GM12878 (cell line): ENCODE measurements around the gene CAMKK2. TPM values are rescaled to one million over a fixed set of nuclear protein-coding genes. Genes with fewer than 3 reads are reported as not detected.

Experiments
- polyA plus RNA-seq, 11 experiments: library from polyadenylated mRNA; depleted of rRNA in 4 of 11; unstranded in 6 of 11; stranded (reverse) in 5 of 11; fragments of >200 nt; fragmentation: Nextera tagmentation in 4 of 11; fragmentation: Illumina TruSeq in 1 of 11; extraction: Ambion mirVana in 4 of 11; extraction: Trizol in 1 of 11; gene quantifications; 1 replicate in 1 of 11; 2 replicates in 10 of 11; pipeline versions ENCODE4 v1.2.1 to v1.2.3, GENCODE V29; 2011 to 2016; ENCODE audit warnings: inconsistent platforms in 2 of 11, missing spikeins in 2 of 11, low read depth in 1 of 11
- total RNA-seq, 4 experiments: library from RNA; depleted of rRNA in 3 of 4; stranded (reverse); fragments of >200 nt in 3 of 4; fragmentation: Illumina TruSeq in 1 of 4; extraction: Trizol in 1 of 4; gene quantifications; 2 replicates each; pipeline versions ENCODE4 v1.2.1 to v1.2.3, GENCODE V29; 2013 to 2021

Gene CAMKK2
- total and polyA plus RNA-seq, 10 of the 15 experiments (the other 5 are each of a cell fraction or from before 2014, with no cell fraction given), result 5.2 to 40.6 (median 26.6) TPM

Other genes with a start within 250 kb of the CAMKK2 start
- gene P2RX7, start 163.8 kb downstream of the CAMKK2 start, total RNA-seq (2014; rRNA removed), result 1.5 and 2.2 TPM in 2 replicates
- 1.7 and 1.8 TPM in 2 replicates for gene P2RX7, start 163.8 kb downstream of the CAMKK2 start, total RNA-seq (2014; rRNA removed; fragmentation: Illumina TruSeq; extraction: Trizol)
- gene P2RX7, start 163.8 kb downstream of the CAMKK2 start, total RNA-seq (2021), result 1.5 and 2.2 TPM in 2 replicates
- 1.7 and 2.2 TPM in 2 replicates for gene P2RX7, start 163.8 kb downstream of the CAMKK2 start, polyA plus RNA-seq (2011; rRNA removed)
- gene P2RX7, start 163.8 kb downstream of the CAMKK2 start, polyA plus RNA-seq (2014; fragmentation: Illumina TruSeq; extraction: Trizol), result 2.6 and 2.7 TPM in 2 replicates
- 1 to 10 TPM in 1 of 2 experiments, under 1 TPM in 1; 0.99 to 1.2 TPM for gene P2RX7, start 163.8 kb downstream of the CAMKK2 start, polyA plus RNA-seq (2014; fragmentation: Nextera tagmentation; extraction: Ambion mirVana)
- 1.4 and 1.5 TPM in 2 replicates for gene P2RX7, start 163.8 kb downstream of the CAMKK2 start, polyA plus RNA-seq (2014; rRNA removed)
- gene P2RX7, start 163.8 kb downstream of the CAMKK2 start, polyA plus RNA-seq (2016; fragmentation: Nextera tagmentation; extraction: Ambion mirVana), result 1 to 10 TPM in 1 of 2 experiments, under 1 TPM in 1; 0.74 to 1.2 TPM
- gene P2RX4, start 86.6 kb downstream of the CAMKK2 start, total RNA-seq (2014; rRNA removed), result 25.3 and 28.0 TPM in 2 replicates
- gene P2RX4, start 86.6 kb downstream of the CAMKK2 start, total RNA-seq (2014; rRNA removed; fragmentation: Illumina TruSeq; extraction: Trizol), result 15.3 and 17.3 TPM in 2 replicates
- gene P2RX4, start 86.6 kb downstream of the CAMKK2 start, total RNA-seq (2021), result 17.0 and 18.6 TPM in 2 replicates
- gene P2RX4, start 86.6 kb downstream of the CAMKK2 start, polyA plus RNA-seq (2011; rRNA removed), result 35.2 and 43.4 TPM in 2 replicates
- gene P2RX4, start 86.6 kb downstream of the CAMKK2 start, polyA plus RNA-seq (2014; fragmentation: Illumina TruSeq; extraction: Trizol), result 10.4 and 16.2 TPM in 2 replicates
- 10 to 100 TPM in 1 of 2 experiments, 1 to 10 TPM in 1; 9.0 to 11.3 TPM for gene P2RX4, start 86.6 kb downstream of the CAMKK2 start, polyA plus RNA-seq (2014; fragmentation: Nextera tagmentation; extraction: Ambion mirVana)
- 28.4 and 31.7 TPM in 2 replicates for gene P2RX4, start 86.6 kb downstream of the CAMKK2 start, polyA plus RNA-seq (2014; rRNA removed)
- gene P2RX4, start 86.6 kb downstream of the CAMKK2 start, polyA plus RNA-seq (2016; fragmentation: Nextera tagmentation; extraction: Ambion mirVana), result 10 to 100 TPM; 22.4 to 27.4 TPM
- gene ANAPC5, start 55.7 kb upstream of the CAMKK2 start, total RNA-seq (2014; rRNA removed), result 166 and 180 TPM in 2 replicates
- 139 and 144 TPM in 2 replicates for gene ANAPC5, start 55.7 kb upstream of the CAMKK2 start, total RNA-seq (2014; rRNA removed; fragmentation: Illumina TruSeq; extraction: Trizol)
- 114 and 132 TPM in 2 replicates for gene ANAPC5, start 55.7 kb upstream of the CAMKK2 start, total RNA-seq (2021)
- 205 and 226 TPM in 2 replicates for gene ANAPC5, start 55.7 kb upstream of the CAMKK2 start, polyA plus RNA-seq (2011; rRNA removed)
- gene ANAPC5, start 55.7 kb upstream of the CAMKK2 start, polyA plus RNA-seq (2014; fragmentation: Illumina TruSeq; extraction: Trizol), result 167 and 199 TPM in 2 replicates
- 100 to 1,000 TPM; 102 to 142 TPM for gene ANAPC5, start 55.7 kb upstream of the CAMKK2 start, polyA plus RNA-seq (2014; fragmentation: Nextera tagmentation; extraction: Ambion mirVana)
- 165 TPM in 2 replicates for gene ANAPC5, start 55.7 kb upstream of the CAMKK2 start, polyA plus RNA-seq (2014; rRNA removed)
- gene ANAPC5, start 55.7 kb upstream of the CAMKK2 start, polyA plus RNA-seq (2016; fragmentation: Nextera tagmentation; extraction: Ambion mirVana), result 100 to 1,000 TPM; 219 to 227 TPM
- gene RNF34, start 103.4 kb upstream of the CAMKK2 start, total RNA-seq (2014; rRNA removed), result 199 and 205 TPM in 2 replicates
- gene RNF34, start 103.4 kb upstream of the CAMKK2 start, total RNA-seq (2014; rRNA removed; fragmentation: Illumina TruSeq; extraction: Trizol), result 93.8 and 101 TPM in 2 replicates
- gene RNF34, start 103.4 kb upstream of the CAMKK2 start, total RNA-seq (2021), result 80.6 and 88.1 TPM in 2 replicates
- 36.3 and 63.6 TPM in 2 replicates for gene RNF34, start 103.4 kb upstream of the CAMKK2 start, polyA plus RNA-seq (2011; rRNA removed)
- 86.2 and 108 TPM in 2 replicates for gene RNF34, start 103.4 kb upstream of the CAMKK2 start, polyA plus RNA-seq (2014; fragmentation: Illumina TruSeq; extraction: Trizol)
- gene RNF34, start 103.4 kb upstream of the CAMKK2 start, polyA plus RNA-seq (2014; fragmentation: Nextera tagmentation; extraction: Ambion mirVana), result 100 to 1,000 TPM; 111 to 121 TPM
- gene RNF34, start 103.4 kb upstream of the CAMKK2 start, polyA plus RNA-seq (2014; rRNA removed), result 119 and 162 TPM in 2 replicates
- gene RNF34, start 103.4 kb upstream of the CAMKK2 start, polyA plus RNA-seq (2016; fragmentation: Nextera tagmentation; extraction: Ambion mirVana), result 100 to 1,000 TPM; 168 to 177 TPM